OCI-LY7 (cell line): ENCODE results near the gene NT5M.

Experiments
- EZH2phosphoT487 ChIP-seq: fragments of 200-600 bp; sonication (generic); IDR thresholded peaks from 2 replicates; pipeline ENCODE4 v1.6.1; 2018; ENCODE audit warnings: low read depth, borderline replicate concordance, mild to moderate bottlenecking, mixed run types, antibody characterized with exemption, low read length, moderate library complexity, mixed read lengths
- TF ChIP-seq, protein P1 (sequence below): fragments of 200-600 bp; sonication (generic); conservative IDR thresholded peaks from 2 replicates; pipeline ENCODE4 v1.5.1; 2014; ENCODE audit warnings: mild to moderate bottlenecking, antibody characterized with exemption, low read length, moderate library complexity, mixed read lengths

DNA sequence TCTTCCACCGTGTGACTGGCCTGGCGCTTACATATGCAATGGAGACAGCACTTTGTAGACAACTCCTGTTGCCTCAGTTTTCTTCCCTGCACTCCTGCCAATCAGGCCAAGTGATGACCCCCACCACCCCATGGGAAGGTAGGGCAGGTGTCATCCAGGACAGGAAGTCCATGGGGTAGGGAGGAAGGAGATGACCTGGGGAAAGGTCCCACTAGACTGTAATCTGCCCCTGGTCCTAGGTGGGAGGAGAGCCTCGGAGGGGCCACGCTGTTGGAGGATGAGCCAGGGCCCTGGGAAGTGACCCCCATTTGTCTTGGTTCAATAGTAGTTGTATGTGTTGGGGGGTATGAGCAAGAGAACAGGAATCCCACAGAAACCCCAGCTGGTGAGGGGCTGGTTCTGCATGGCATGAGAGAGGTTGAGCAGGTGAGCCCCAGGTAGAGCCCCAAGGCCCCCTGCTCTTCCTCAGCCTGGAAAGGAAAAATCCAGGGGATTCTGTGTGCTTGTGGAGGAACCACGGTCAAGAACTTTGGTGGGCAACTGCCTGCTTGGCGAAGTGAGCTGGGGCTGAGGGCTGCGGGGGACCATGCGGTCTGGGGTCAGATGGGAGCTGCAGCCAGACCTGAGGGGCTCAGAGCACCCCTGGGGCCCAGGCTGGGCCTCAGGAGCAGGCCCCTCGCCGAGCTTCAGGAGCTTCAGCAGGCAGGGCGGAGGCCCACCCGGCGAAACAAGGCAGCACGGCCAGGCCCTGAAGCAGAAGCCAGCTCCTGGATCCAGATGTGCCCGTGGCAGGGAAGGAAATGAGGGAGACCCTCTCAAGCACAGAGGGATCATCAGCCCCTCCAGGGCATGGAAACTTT lies 50.7 kb downstream of the NT5M start:
- TF ChIP-seq, protein P1, sequence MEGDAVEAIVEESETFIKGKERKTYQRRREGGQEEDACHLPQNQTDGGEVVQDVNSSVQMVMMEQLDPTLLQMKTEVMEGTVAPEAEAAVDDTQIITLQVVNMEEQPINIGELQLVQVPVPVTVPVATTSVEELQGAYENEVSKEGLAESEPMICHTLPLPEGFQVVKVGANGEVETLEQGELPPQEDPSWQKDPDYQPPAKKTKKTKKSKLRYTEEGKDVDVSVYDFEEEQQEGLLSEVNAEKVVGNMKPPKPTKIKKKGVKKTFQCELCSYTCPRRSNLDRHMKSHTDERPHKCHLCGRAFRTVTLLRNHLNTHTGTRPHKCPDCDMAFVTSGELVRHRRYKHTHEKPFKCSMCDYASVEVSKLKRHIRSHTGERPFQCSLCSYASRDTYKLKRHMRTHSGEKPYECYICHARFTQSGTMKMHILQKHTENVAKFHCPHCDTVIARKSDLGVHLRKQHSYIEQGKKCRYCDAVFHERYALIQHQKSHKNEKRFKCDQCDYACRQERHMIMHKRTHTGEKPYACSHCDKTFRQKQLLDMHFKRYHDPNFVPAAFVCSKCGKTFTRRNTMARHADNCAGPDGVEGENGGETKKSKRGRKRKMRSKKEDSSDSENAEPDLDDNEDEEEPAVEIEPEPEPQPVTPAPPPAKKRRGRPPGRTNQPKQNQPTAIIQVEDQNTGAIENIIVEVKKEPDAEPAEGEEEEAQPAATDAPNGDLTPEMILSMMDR = no peak
- no peak for TF ChIP-seq EZH2phosphoT487
